ENCODE results near the gene CAP1. TPM values are rescaled to one million over a fixed set of nuclear protein-coding genes. Genes with fewer than 3 reads are reported as not detected.
A peak's percentile ranks its signal among the peaks of the same experiment; 100 is the strongest.

Gene CAP1
- total and polyA plus RNA-seq, 2 of the 13 experiments (the other 11 are each of a cell fraction or from before 2014, with no cell fraction given) = 174 to 195 TPM

GRCh38 chr1:40096977-40097782 lies 56.7 kb downstream of the CAP1 start, which contains the start of gene PPT1 (continued):
- TF ChIP-seq NONO (IDR thresholded peaks at IDR 0.05) (no peak), NONO (CRISPR knock-in tag; conservative IDR thresholded peaks at IDR 0.05) (peak; percentile 70), ZNF362 (CRISPR knock-in tag; IDR thresholded peaks at IDR 0.05; ENCODE audit: borderline replicate concordance) (peak; percentile 63; the same call in 1 of the 2 replicates), ZBTB42 (CRISPR knock-in tag; IDR thresholded peaks at IDR 0.05) (no peak), ZNF782 (CRISPR knock-in tag; IDR thresholded peaks at IDR 0.05; ENCODE audit: borderline replicate concordance) (peak; percentile 94; the same call in 1 of the 2 replicates), ARID5B (CRISPR knock-in tag; IDR thresholded peaks at IDR 0.05) (peak; percentile 36; the same call in 1 of the 2 replicates), PAWR (CRISPR knock-in tag; IDR thresholded peaks at IDR 0.05; ENCODE audit: borderline replicate concordance) (no peak), NAIF1 (CRISPR knock-in tag; IDR thresholded peaks at IDR 0.05; ENCODE audit: borderline replicate concordance) (peak; percentile 85), ZNF839 (CRISPR knock-in tag; IDR thresholded peaks at IDR 0.05; ENCODE audit: borderline replicate concordance) (no peak), HINFP (CRISPR knock-in tag; IDR thresholded peaks at IDR 0.05; ENCODE audit: low read depth) (0 out of 2 replicates have a peak, but pooled peaks have one; percentile 57), ZNF761 (CRISPR knock-in tag; conservative IDR thresholded peaks at IDR 0.05) (0 out of 2 replicates have a peak, but pooled peaks have one; percentile 59), ZUFSP (CRISPR knock-in tag; IDR thresholded peaks at IDR 0.05; ENCODE audit: borderline replicate concordance) (no peak), ZNF501 (CRISPR knock-in tag; IDR thresholded peaks at IDR 0.05) (peak; percentile 90), MXD1 (CRISPR knock-in tag; IDR thresholded peaks at IDR 0.05) (peak; percentile 47; the same call in 1 of the 2 replicates), MLX (CRISPR knock-in tag; IDR thresholded peaks at IDR 0.05) (0 out of 2 replicates have a peak, but pooled peaks have one; percentile 22)
